RPMI8226 (cell line): ENCODE results near the gene SCYGR1.

Experiments used
- DNase-seq: peaks from one replicate; pipeline ENCODE4 v3.0.0-alpha.2; 2015

SCYGR1 gene

GRCh38 chr2:227387583-227387982 lies at the start of gene SCYGR1:
SCYGR1 (minus strand) TSS chr2:227387949; CDS start chr2:227387949, 0 bp downstream.
- peak; percentile 16 for DNase-seq

- no peak for DNase-seq
These were observed 48.9 kb upstream of the SCYGR1 start for GRCh38 chr2:227436436-227437174.

GRCh38 chr2:227433171-227433570 lies 45.4 kb upstream of the SCYGR1 start:
- DNase-seq: no peak

- no peak for DNase-seq
These were observed 42.9 kb upstream of the SCYGR1 start for GRCh38 chr2:227430639-227431038.

- DNase-seq: no peak
These were observed 41.1 kb upstream of the SCYGR1 start for GRCh38 chr2:227428731-227429285.

- no peak for DNase-seq
These were observed 36.1 kb upstream of the SCYGR1 start for GRCh38 chr2:227423656-227424499.

- DNase-seq: no peak
These were observed 32.6 kb upstream of the SCYGR1 start for GRCh38 chr2:227420087-227421052.

- no peak for DNase-seq
These were observed 29.0 kb upstream of the SCYGR1 start for GRCh38 chr2:227416701-227417100.

- peak; percentile 71 for DNase-seq
These were observed 28.0 kb upstream of the SCYGR1 start for GRCh38 chr2:227415538-227416424.

- DNase-seq: no peak
These were observed 27.1 kb upstream of the SCYGR1 start for GRCh38 chr2:227414846-227415245.

GRCh38 chr2:227413371-227413770 lies 25.6 kb upstream of the SCYGR1 start:
- DNase-seq: no peak

GRCh38 chr2:227412877-227413276 lies 25.1 kb upstream of the SCYGR1 start:
- no peak for DNase-seq

GRCh38 chr2:227411990-227412350 lies 24.2 kb upstream of the SCYGR1 start:
- no peak for DNase-seq

GRCh38 chr2:227411320-227411989 lies 23.7 kb upstream of the SCYGR1 start:
- DNase-seq: peak; percentile 16

- DNase-seq: no peak
These were observed 22.4 kb upstream of the SCYGR1 start for GRCh38 chr2:227410191-227410590.

GRCh38 chr2:227407591-227408151 lies 19.9 kb upstream of the SCYGR1 start:
- DNase-seq: no peak

GRCh38 chr2:227406177-227407031 lies 18.7 kb upstream of the SCYGR1 start:
- DNase-seq: peak; percentile 27

GRCh38 chr2:227404585-227405271 lies 17.0 kb upstream of the SCYGR1 start:
- no peak for DNase-seq

GRCh38 chr2:227402959-227403358 lies 15.2 kb upstream of the SCYGR1 start:
- DNase-seq: no peak
